PC-9 (cell line): Measurements from ENCODE around the gene FAM20B. TPM values are rescaled to one million over a fixed set of nuclear protein-coding genes. Genes with fewer than 3 reads are reported as not detected.

Experiments
- BruUV-seq: library from RNA; stranded (reverse); fragments of 400-500 nt; replicated peaks from 2 replicates; lab custom pipeline; 2021; lab: Mats Ljungman, UMichigan
- CTCF ChIA-PET: fragments of 300-600 bp; sonication (Branson Sonifier 250); formaldehyde crosslinking; loops from one replicate; lab custom pipeline; 2022; ENCODE audit warnings: antibody characterized with exemption; lab: Charles Lee
- POLR2A ChIA-PET: fragments of 300-600 bp; sonication (Branson Sonifier 250); formaldehyde crosslinking; loops from one replicate; lab custom pipeline; 2022; ENCODE audit warnings: antibody characterized with exemption; ENCODE audit not compliant: unreplicated experiment; lab: Charles Lee
- DNase-seq, 2 experiments: peaks; one replicate each; pipeline versions ENCODE4 v3.0.0 to v3.0.0-alpha.2; 2015 to 2022; ENCODE audit warnings: mixed read lengths in 1 of 2
- H2AFZ ChIP-seq: fragments of 200-600 bp; sonication (generic); 2 replicates; pipeline ENCODE4 v1.8.1; 2017; ENCODE audit warnings: antibody characterized with exemption
- H3F3A ChIP-seq: fragments of 200-600 bp; sonication (generic); 2 replicates; pipeline ENCODE4 v1.8.1; 2017; ENCODE audit warnings: antibody characterized with exemption, mild to moderate bottlenecking, low read depth; ENCODE audit not compliant: insufficient read depth
- H3K27ac ChIP-seq: fragments of 200-600 bp; sonication (generic); 2 replicates; pipeline ENCODE4 v1.6.1; 2016; ENCODE audit warnings: mixed run types
- H3K27me3 ChIP-seq: fragments of 200-600 bp; sonication (generic); 2 replicates; pipeline ENCODE4 v1.6.1; 2016; ENCODE audit warnings: low read depth, mixed run types; ENCODE audit not compliant: insufficient read depth
- H3K36me3 ChIP-seq: fragments of 200-600 bp; sonication (generic); 2 replicates; pipeline ENCODE4 v1.6.1; 2016; ENCODE audit warnings: low read depth, mixed run types
- H3K4me1 ChIP-seq: fragments of 200-600 bp; sonication (generic); replicated peaks from 2 replicates; pipeline ENCODE4 v1.6.1; 2016; ENCODE audit warnings: mixed run types; ENCODE audit not compliant: insufficient read depth
- H3K4me2 ChIP-seq: fragments of 200-600 bp; sonication (generic); 2 replicates; pipeline ENCODE4 v1.6.1; 2017; ENCODE audit warnings: mixed run types
- H3K4me3 ChIP-seq: fragments of 200-600 bp; sonication (generic); 2 replicates; pipeline ENCODE4 v1.6.1; 2016; ENCODE audit warnings: mixed run types
- H3K79me2 ChIP-seq: fragments of 200-600 bp; sonication (generic); 2 replicates; pipeline ENCODE4 v1.6.1; 2017; ENCODE audit warnings: low read depth, mixed run types
- H3K9me2 ChIP-seq: fragments of 200-600 bp; sonication (generic); 2 replicates; pipeline ENCODE4 v1.8.1; 2017; ENCODE audit warnings: mild to moderate bottlenecking; ENCODE audit not compliant: insufficient read depth
- H3K9me3 ChIP-seq: fragments of 200-600 bp; sonication (generic); 2 replicates; pipeline ENCODE4 v1.8.1; 2016; ENCODE audit warnings: low read depth; ENCODE audit not compliant: insufficient read depth
- H4K20me1 ChIP-seq: fragments of 200-600 bp; sonication (generic); 2 replicates; pipeline ENCODE4 v1.8.1; 2017; ENCODE audit not compliant: insufficient read depth
- CTCF ChIP-seq: fragments of 200-600 bp; sonication (generic); conservative IDR thresholded peaks from 2 replicates; pipeline ENCODE4 v1.6.1; 2017; ENCODE audit warnings: mixed run types, antibody characterized with exemption, mild to moderate bottlenecking, moderate library complexity
- EZH2 ChIP-seq: fragments of 200-600 bp; sonication (generic); IDR thresholded peaks from 2 replicates; pipeline ENCODE4 v1.8.0; 2017; ENCODE audit warnings: antibody characterized with exemption, low read depth
- intact Hi-C: fragments of 100-400 bp; cut with micrococcal nuclease; formaldehyde crosslinking; loops from one replicate; pipeline ENCODE4 v1.10.0; 2022; ENCODE audit not compliant: unreplicated experiment
- total RNA-seq: library from RNA; stranded (reverse); gene quantifications from 2 replicates; pipeline ENCODE4 v1.2.3, GENCODE V29; 2021

The FAM20B gene
- total RNA-seq, 1 experiment from 2014 or later: 80.5 TPM

GRCh38 chr1:179108644-179109043 is 83.0 kb downstream of the FAM20B start:
- CTCF ChIA-PET: no interaction called here
- intact Hi-C loops: no loop called here
- TF ChIP-seq EZH2 (no peak), CTCF (no peak)

GRCh38 chr1:179115181-179115580 is 89.5 kb downstream of the FAM20B start:
- Histone ChIP-seq H3F3A (peaks cover 7% of the 10 kb centered on the region; the same call in 1 of the 2 replicates), H4K20me1 (no peaks in the 10 kb centered on the region), H3K27me3 (no peaks in the 10 kb centered on the region), H3K79me2 (0 out of 2 replicates have a peak, but pooled peaks cover 3% of the 10 kb centered on the region), H3K4me2 (no peak overlapping the region), H2AFZ (no peak overlapping the region), H3K27ac (no peak overlapping the region), H3K4me1 (no peaks in the 10 kb centered on the region), H3K4me3 (no peak overlapping the region), H3K36me3 (peaks cover 54% of the 10 kb centered on the region), H3K9me2 (no peaks in the 10 kb centered on the region), H3K9me3 (no peaks in the 10 kb centered on the region)
- DNase-seq: no peak
- CTCF ChIA-PET: interaction anchor here (0.6 kb wide), 1 partner anchor 492 kb away, joined by 4 read pairs; no protein-coding TSS in a partner anchor
- TF ChIP-seq EZH2: no peak
- TF ChIP-seq CTCF: no peak
- BruUV-seq: no TSS peak
- intact Hi-C loops: no loop called here
- POLR2A ChIA-PET: no interaction called here

More at GRCh38 chr1:179108644-179109043, 83.0 kb downstream of the FAM20B start:
- Histone ChIP-seq H3K4me1 (no peaks in the 10 kb centered on the region), H3K9me2 (no peaks in the 10 kb centered on the region), H3K4me2 (no peak overlapping the region), H3K79me2 (0 out of 2 replicates have a peak, but pooled peaks cover 4% of the 10 kb centered on the region), H4K20me1 (no peaks in the 10 kb centered on the region), H3K27me3 (no peaks in the 10 kb centered on the region), H3F3A (peaks cover 8% of the 10 kb centered on the region), H2AFZ (no peak overlapping the region), H3K9me3 (no peaks in the 10 kb centered on the region), H3K27ac (no peak overlapping the region), H3K36me3 (peaks cover 25% of the 10 kb centered on the region), H3K4me3 (no peak overlapping the region)
- no peak for DNase-seq
- POLR2A ChIA-PET: no interaction called here
- BruUV-seq: no TSS peak

GRCh38 chr1:179119513-179119912 is 93.8 kb downstream of the FAM20B start:
- BruUV-seq: no TSS peak
- Histone ChIP-seq H4K20me1 (no peaks in the 10 kb centered on the region), H3K4me2 (no peak overlapping the region), H2AFZ (no peak overlapping the region), H3K27ac (no peak overlapping the region), H3K36me3 (peaks cover 48% of the 10 kb centered on the region), H3K9me3 (no peaks in the 10 kb centered on the region), H3F3A (peaks cover 10% of the 10 kb centered on the region), H3K4me1 (no peaks in the 10 kb centered on the region), H3K27me3 (no peaks in the 10 kb centered on the region), H3K9me2 (no peaks in the 10 kb centered on the region), H3K4me3 (no peak overlapping the region), H3K79me2 (0 out of 2 replicates have a peak, but pooled peaks cover 3% of the 10 kb centered on the region)
- TF ChIP-seq CTCF: no peak
- intact Hi-C loops: no loop called here
- ChIA-PET POLR2A (no interaction called here), CTCF (interaction anchor here (0.6 kb wide), 1 partner anchor 92 kb away, joined by 4 read pairs; no protein-coding TSS in a partner anchor)
- no peak for DNase-seq
